MM.1S (cell line): ENCODE measurements around the gene MUTYH.

Source experiments
- DNase-seq: peaks from one replicate; pipeline ENCODE4 v3.0.0-alpha.2; 2015
- H2AFZ ChIP-seq: fragments of 300-600 bp; sonication (generic); 2 replicates; pipeline ENCODE4 v1.6.0; 2016; ENCODE audit warnings: antibody characterized with exemption, low read length
- H3F3A ChIP-seq: fragments of 300-600 bp; sonication (generic); 2 replicates; pipeline ENCODE4 v1.6.1; 2016; ENCODE audit warnings: mild to moderate bottlenecking, antibody characterized with exemption, low read length, moderate library complexity, mixed read lengths; ENCODE audit not compliant: insufficient read depth
- H3K27ac ChIP-seq: fragments of 300-600 bp; sonication (generic); 2 replicates; pipeline ENCODE4 v1.5.1; 2016; ENCODE audit warnings: mild to moderate bottlenecking, low read length
- H3K27me3 ChIP-seq: fragments of 300-600 bp; sonication (generic); replicated peaks from 2 replicates; pipeline ENCODE4 v1.6.0; 2016; ENCODE audit warnings: low read length; ENCODE audit not compliant: insufficient read depth
- H3K36me3 ChIP-seq: fragments of 300-600 bp; sonication (generic); replicated peaks from 2 replicates; pipeline ENCODE4 v1.6.1; 2016; ENCODE audit warnings: mild to moderate bottlenecking, low read length, mixed read lengths; ENCODE audit not compliant: insufficient read depth
- H3K4me1 ChIP-seq: fragments of 300-600 bp; sonication (generic); 2 replicates; pipeline ENCODE4 v1.6.1; 2016; ENCODE audit warnings: low read length, mixed read lengths
- H3K4me2 ChIP-seq: fragments of 300-600 bp; sonication (generic); 2 replicates; pipeline ENCODE4 v1.6.0; 2016; ENCODE audit warnings: low read depth, low read length
- H3K4me3 ChIP-seq: fragments of 300-600 bp; sonication (generic); 2 replicates; pipeline ENCODE4 v1.5.1; 2016; ENCODE audit warnings: low read length, mixed read lengths
- H3K79me2 ChIP-seq: fragments of 300-600 bp; sonication (generic); 2 replicates; pipeline ENCODE4 v1.6.1; 2016; ENCODE audit warnings: mixed run types, low read length, mixed read lengths
- H3K9ac ChIP-seq: fragments of 300-600 bp; sonication (generic); 2 replicates; pipeline ENCODE4 v1.6.1; 2016; ENCODE audit warnings: low read length, mixed read lengths
- H3K9me2 ChIP-seq: fragments of 300-600 bp; sonication (generic); replicated peaks from 2 replicates; pipeline ENCODE4 v1.6.1; 2016; ENCODE audit warnings: mild to moderate bottlenecking, low read length, mixed read lengths; ENCODE audit not compliant: insufficient read depth
- H3K9me3 ChIP-seq: fragments of 300-600 bp; sonication (generic); replicated peaks from 2 replicates; pipeline ENCODE4 v1.6.1; 2016; ENCODE audit warnings: mild to moderate bottlenecking, low read length, mixed read lengths; ENCODE audit not compliant: insufficient read depth
- H4K20me1 ChIP-seq: fragments of 300-600 bp; sonication (generic); 2 replicates; pipeline ENCODE4 v1.6.1; 2016; ENCODE audit warnings: mild to moderate bottlenecking, low read length, moderate library complexity, mixed read lengths; ENCODE audit not compliant: insufficient read depth
- EZH2 ChIP-seq: fragments of 300-600 bp; sonication (generic); optimal IDR thresholded peaks from 2 replicates; pipeline ENCODE3; 2017; ENCODE audit warnings: low read depth, mild to moderate bottlenecking, antibody characterized with exemption, low read length, mixed read lengths
- EZH2phosphoT487 ChIP-seq: fragments of 300-600 bp; sonication (generic); IDR thresholded peaks from 2 replicates; pipeline ENCODE4 v1.6.1; 2018; ENCODE audit warnings: antibody characterized with exemption, low read length
- TF ChIP-seq, protein P1 (sequence below): fragments of 300-600 bp; sonication (generic); IDR thresholded peaks from 2 replicates; pipeline ENCODE4 v1.5.1; 2016; ENCODE audit warnings: antibody characterized with exemption, low read length, mixed read lengths

MUTYH gene

DNA sequence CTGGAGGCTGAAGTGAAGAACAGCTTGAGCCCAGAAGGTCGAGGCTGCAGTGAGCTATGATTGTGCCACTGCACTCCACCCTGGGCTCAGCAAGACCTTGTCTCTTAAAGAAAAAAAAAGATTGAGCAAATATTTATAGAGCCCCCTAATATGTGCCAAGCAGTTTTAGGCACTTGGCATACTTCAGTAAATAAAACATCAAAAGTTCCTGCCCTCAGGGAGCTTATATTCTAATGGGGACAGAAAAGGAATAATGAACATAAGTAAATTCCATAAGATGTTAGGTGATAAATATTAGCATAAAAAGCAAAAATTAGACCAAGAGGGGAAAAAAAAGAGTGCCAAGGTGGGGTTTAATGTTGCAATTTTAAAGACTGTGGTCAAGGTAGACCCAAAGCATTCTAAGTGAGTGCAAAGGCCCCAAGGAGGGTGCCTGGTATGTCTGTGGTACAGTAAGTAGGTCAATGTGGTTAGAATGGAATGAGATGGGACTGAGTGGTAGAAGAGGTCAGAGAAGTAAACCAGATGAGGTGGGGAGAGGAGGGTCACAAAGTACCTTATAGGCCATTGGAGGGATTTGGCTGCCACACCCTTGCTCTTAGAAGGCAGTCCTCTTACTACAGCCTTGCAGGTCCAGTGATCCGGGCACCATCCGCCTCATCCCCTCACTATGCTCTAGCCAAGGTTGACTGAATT, 2.5 kb downstream of the MUTYH start:
- H3K4me1 ChIP-seq, result peaks cover 5% of the 10 kb centered on the region; the same call in 1 of the 2 replicates
- no peak overlapping the region for H3K4me2 ChIP-seq
- no peak overlapping the region for H3K27ac ChIP-seq
- H3F3A ChIP-seq, result peaks cover 23% of the 10 kb centered on the region
- peaks cover 30% of the 10 kb centered on the region for H3K79me2 ChIP-seq
- TF ChIP-seq, protein P1, sequence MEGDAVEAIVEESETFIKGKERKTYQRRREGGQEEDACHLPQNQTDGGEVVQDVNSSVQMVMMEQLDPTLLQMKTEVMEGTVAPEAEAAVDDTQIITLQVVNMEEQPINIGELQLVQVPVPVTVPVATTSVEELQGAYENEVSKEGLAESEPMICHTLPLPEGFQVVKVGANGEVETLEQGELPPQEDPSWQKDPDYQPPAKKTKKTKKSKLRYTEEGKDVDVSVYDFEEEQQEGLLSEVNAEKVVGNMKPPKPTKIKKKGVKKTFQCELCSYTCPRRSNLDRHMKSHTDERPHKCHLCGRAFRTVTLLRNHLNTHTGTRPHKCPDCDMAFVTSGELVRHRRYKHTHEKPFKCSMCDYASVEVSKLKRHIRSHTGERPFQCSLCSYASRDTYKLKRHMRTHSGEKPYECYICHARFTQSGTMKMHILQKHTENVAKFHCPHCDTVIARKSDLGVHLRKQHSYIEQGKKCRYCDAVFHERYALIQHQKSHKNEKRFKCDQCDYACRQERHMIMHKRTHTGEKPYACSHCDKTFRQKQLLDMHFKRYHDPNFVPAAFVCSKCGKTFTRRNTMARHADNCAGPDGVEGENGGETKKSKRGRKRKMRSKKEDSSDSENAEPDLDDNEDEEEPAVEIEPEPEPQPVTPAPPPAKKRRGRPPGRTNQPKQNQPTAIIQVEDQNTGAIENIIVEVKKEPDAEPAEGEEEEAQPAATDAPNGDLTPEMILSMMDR, result no peak
- no peak for TF ChIP-seq EZH2phosphoT487
- TF ChIP-seq EZH2, result no peak
- DNase-seq, result no peak
- H3K36me3 ChIP-seq, result peaks cover 10% of the 10 kb centered on the region
- no peaks in the 10 kb centered on the region for H3K9me2 ChIP-seq
- H4K20me1 ChIP-seq, result no peaks in the 10 kb centered on the region
- H3K4me3 ChIP-seq, result no peak overlapping the region
- no peak overlapping the region for H3K9ac ChIP-seq
- no peaks in the 10 kb centered on the region for H3K9me3 ChIP-seq
- no peak overlapping the region for H2AFZ ChIP-seq
- no peaks in the 10 kb centered on the region for H3K27me3 ChIP-seq

DNA sequence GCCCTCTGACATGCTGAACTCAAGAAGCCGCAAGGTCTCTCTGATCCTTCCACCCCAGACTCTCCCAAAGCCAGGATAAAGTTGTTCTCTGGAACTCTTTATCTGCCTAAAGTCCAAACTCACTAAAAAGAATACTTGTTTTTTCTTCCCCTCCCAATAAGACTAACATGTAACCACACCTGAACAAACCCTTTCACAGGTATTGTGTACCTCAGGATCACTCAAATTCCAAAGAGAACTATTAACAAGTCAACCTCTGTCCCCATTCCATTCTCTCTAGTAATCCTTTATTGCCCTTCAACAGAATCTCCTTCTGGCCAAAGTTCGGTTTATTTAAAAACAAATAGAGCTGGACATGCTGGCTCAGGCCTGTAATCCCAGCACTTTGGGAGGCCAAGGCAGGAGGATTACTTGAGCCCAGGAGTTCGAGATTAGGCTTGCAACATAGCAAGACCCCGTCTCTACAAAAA, 4.3 kb downstream of the MUTYH start:
- no peak for DNase-seq
- no peak overlapping the region for H3K27ac ChIP-seq
- no peak overlapping the region for H3K9ac ChIP-seq

DNA sequence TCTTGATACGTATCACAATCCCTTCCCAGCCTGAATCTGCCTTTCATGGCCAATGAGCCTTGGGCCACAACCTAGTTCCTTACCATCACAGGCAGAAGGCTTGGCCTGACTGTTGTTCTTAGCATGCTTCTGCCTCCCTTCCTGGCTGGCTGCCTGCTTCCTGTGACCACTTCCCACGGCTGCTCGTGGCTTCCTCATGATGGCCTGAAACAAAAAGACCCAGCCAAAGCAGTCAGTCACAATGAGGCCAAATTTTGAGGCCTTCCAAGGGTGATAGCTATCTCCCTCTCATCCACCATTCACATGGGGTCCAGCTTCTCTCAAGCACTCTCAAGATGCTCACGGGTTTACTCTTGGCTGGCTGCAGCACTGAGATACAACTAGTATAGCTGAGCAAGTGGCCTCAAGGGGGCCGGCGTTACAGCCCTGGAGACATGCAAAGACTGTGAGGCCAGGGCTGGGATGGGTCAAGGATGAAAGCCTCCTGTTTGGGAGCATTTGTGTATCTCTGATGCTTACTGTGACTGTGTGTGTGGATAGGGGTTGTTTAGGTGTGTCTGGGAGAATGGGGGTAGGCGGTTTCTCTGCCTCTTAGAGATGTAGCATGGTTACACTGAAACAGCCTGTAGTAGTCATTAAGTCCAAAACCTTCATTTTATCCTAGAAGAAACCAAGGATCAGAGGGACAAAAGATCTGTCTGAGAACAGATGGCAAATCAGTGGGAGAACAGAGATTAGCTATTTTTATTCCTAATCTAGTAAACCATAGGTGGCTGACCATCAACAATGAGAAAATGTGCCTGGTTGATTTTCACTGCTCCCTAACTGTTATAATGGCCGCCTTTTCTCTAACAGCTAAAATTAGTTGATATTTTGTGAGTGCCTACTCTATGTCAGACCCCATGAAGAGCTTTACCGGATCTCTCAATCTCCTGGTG, 5.7 kb downstream of the MUTYH start:
- TF ChIP-seq EZH2 (no peak), EZH2phosphoT487 (no peak)
- TF ChIP-seq, protein P1, result no peak
- H3K27me3 ChIP-seq, result no peaks in the 10 kb centered on the region
- H3F3A ChIP-seq, result peaks cover 9% of the 10 kb centered on the region; the same call in 1 of the 2 replicates
- H4K20me1 ChIP-seq, result no peaks in the 10 kb centered on the region
- H3K36me3 ChIP-seq, result no peaks in the 10 kb centered on the region
- H3K4me1 ChIP-seq, result no peaks in the 10 kb centered on the region
- no peak overlapping the region for H2AFZ ChIP-seq
- no peak overlapping the region for H3K4me3 ChIP-seq
- no peak overlapping the region for H3K4me2 ChIP-seq
- peaks cover 4% of the 10 kb centered on the region for H3K79me2 ChIP-seq
- no peak overlapping the region for H3K27ac ChIP-seq
- H3K9me3 ChIP-seq, result no peaks in the 10 kb centered on the region
- no peaks in the 10 kb centered on the region for H3K9me2 ChIP-seq
- no peak overlapping the region for H3K9ac ChIP-seq
- DNase-seq, result no peak

More for the DNA sequence above, 4.3 kb downstream of the MUTYH start:
- TF ChIP-seq, protein P1, result no peak
- TF ChIP-seq EZH2, result no peak
- no peak for TF ChIP-seq EZH2phosphoT487
- no peak overlapping the region for H2AFZ ChIP-seq
- H3K4me3 ChIP-seq, result no peak overlapping the region
- no peaks in the 10 kb centered on the region for H3K9me2 ChIP-seq
- H3K9me3 ChIP-seq, result no peaks in the 10 kb centered on the region
- peaks cover 22% of the 10 kb centered on the region for H3F3A ChIP-seq
- H3K36me3 ChIP-seq, result no peaks in the 10 kb centered on the region
- H3K4me1 ChIP-seq, result no peaks in the 10 kb centered on the region; the same call in 1 of the 2 replicates
- no peak overlapping the region for H3K4me2 ChIP-seq
- H3K27me3 ChIP-seq, result no peaks in the 10 kb centered on the region
- peaks cover 12% of the 10 kb centered on the region for H3K79me2 ChIP-seq
- no peaks in the 10 kb centered on the region for H4K20me1 ChIP-seq
